Parietal lobe (tissue), 1 donor: ENCODE results near the gene C10orf143. TPM values are rescaled to one million over a fixed set of nuclear protein-coding genes. Genes with fewer than 3 reads are reported as not detected.

Source experiments
- total RNA-seq: library from RNA; depleted of rRNA; stranded (reverse); fragments of >200 nt; gene quantifications from one replicate; pipeline ENCODE4 v1.2.3, GENCODE V29; 2014

C10orf143 gene
- total RNA-seq = 1.3 TPM

GRCh38 chr10:130110246-130111112 lies at the start of gene C10orf143:
C10orf143 (minus strand) TSS chr10:130110830; CDS start chr10:130110772, 58 bp downstream.

GRCh38 chr10:130136226-130137089 lies 25.8 kb upstream of the C10orf143 start, which contains the start of gene GLRX3:
GLRX3 (plus strand) TSS chr10:130136391; CDS start chr10:130136421, 30 bp downstream.

Other genes starting within 250 kb of the C10orf143 start
- gene EBF3, start 146.6 kb downstream of the C10orf143 start, total RNA-seq = 0.31 TPM
- 46.0 TPM for gene GLRX3, start 25.6 kb upstream of the C10orf143 start, total RNA-seq